Erythroblast (primary cell): ENCODE measurements around the gene TXNL4A.

ENCODE experiments used
- GATA1 ChIP-seq: IDR thresholded peaks from 2 replicates; pipeline ENCODE4 v1.6.1; 2011; ENCODE audit warnings: low read depth, mild to moderate bottlenecking, control low read depth, low read length, moderate library complexity
- POLR2A ChIP-seq: IDR thresholded peaks from 2 replicates; pipeline ENCODE4 v1.6.1; 2011; ENCODE audit warnings: mild to moderate bottlenecking, low read length

GRCh38 chr18:79980585-79980984 lies 7.8 kb downstream of the TXNL4A start:
- TF ChIP-seq POLR2A (no peak), GATA1 (no peak)
